Inflammatory macrophage (primary cell): Measurements from ENCODE around the gene ST3GAL4.
A peak's percentile ranks its signal among the peaks of the same experiment; 100 is the strongest.
"Not testable (repeated sequence)": the region's sequence is repeated elsewhere in the genome, so short reads cannot be mapped to it uniquely, and the experiment has no call there.

Experiments
- DNase-seq, 2 donors: peaks; one replicate each; pipeline ENCODE4 v3.0.0-alpha.2; 2020 to 2022

Gene ST3GAL4

GRCh38 chr11:126331286-126331685 lies 24.2 kb upstream of the ST3GAL4 start:
- no peak for DNase-seq

DNA sequence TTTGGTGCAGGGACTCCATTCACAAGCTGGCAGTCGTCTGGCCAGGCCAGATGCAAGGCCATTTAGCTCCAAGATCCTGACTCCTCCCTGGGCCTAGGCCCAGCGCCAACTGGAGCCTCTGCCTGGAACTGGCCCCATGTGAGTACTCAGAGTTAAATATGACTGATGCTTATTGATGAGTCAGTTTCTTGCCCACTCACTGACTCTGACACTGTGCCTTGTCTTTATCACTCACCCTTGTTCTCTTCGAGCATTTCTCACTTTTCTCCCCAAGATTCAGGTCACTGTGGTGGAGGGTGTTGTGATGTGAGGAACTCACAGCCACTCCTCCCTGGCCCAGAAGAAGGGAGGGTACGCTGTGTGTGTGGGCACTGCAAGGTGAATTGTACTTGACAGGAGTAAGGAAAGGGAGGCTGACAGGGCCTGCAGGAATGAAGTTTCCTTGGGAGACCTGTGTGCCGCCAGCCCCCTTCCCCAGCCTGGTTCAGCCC lies 23.2 kb upstream of the ST3GAL4 start:
- peak in 1 of 2 donors; percentile 15 for DNase-seq

DNA sequence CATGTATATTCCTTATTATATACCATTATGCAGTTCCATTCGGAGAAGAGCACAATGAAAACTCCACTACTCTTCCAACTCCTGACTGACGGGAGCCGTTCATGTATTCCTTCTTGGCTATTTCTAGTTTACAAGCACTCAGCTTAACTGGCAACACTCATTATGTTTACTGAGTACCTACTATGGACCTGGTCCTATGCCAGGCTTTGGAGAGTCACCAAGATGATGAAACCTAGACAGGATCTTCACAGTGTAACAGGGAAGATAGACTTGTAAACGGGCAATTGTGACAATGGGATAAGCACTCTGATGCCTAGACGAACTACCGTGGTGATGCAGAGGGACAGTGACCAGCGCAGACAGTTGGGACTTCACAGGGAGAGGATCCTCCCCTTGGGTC lies 22.3 kb upstream of the ST3GAL4 start:
- DNase-seq = no peak

DNA sequence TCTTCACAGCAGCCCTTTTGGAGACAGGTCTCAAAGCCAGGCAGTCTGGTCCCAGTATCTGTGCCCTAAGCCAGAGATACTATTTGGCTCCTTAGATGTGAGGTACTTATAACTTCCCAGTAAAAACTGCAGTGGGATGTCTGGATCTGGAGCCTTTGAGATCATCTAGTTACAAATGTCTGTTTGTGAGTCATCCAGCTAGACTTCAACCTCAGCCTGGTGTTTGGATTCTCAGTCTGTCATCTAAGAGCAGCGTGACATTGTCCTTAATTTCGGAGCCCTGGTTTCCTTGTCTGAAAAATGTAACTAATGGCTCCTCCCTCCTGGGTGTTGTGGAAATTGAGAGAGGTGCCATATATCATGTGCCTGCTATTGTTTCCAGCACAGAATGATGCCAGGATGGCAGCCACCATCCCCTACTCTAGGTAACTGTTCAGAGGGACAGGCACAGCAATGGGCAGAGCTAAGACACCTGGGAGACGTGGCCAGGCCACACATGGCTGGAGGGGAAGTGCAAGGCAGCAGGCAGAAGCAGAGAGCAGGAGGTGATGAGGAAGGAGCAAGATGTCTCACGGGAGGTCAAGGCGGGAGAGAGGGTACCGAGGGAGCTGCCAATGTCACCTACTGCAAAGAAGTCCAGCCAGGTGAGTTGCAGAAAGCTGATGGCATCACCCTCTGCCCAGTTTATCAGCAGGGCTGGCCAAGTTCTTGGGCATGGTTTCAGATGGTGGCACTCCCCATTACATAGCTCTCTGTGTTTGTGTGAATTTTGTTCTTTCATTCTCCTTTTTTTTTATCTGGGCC lies 20.6 kb upstream of the ST3GAL4 start:
- no peak for DNase-seq

GRCh38 chr11:126335463-126335760 lies 20.1 kb upstream of the ST3GAL4 start:
- DNase-seq = no peak

- DNase-seq = no peak
These were observed 19.3 kb upstream of the ST3GAL4 start for GRCh38 chr11:126336138-126336541.

- no peak for DNase-seq
These were observed 18.8 kb upstream of the ST3GAL4 start for GRCh38 chr11:126336671-126337101.

DNA sequence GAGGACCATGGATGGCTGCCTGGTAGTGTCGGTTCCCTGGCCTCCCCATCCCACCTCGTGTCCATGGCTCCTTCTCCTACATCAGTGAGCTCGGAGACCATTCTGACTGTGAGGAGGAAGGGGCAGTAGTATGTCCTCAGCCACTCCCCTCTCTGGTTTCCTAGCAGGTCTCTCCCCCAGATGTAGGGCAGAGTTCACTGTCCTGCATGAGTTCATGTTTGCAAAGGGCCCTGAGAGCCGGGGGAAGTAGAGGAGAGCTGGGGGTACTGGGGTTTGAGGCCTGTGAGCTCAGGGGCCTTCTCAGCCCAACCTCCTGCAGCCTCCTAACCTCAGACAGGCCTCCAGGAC lies 18.4 kb upstream of the ST3GAL4 start:
- no peak for DNase-seq

- peak in 1 of 2 donors; percentile 42 for DNase-seq
These were observed 17.8 kb upstream of the ST3GAL4 start for GRCh38 chr11:126337474-126338241.

DNA sequence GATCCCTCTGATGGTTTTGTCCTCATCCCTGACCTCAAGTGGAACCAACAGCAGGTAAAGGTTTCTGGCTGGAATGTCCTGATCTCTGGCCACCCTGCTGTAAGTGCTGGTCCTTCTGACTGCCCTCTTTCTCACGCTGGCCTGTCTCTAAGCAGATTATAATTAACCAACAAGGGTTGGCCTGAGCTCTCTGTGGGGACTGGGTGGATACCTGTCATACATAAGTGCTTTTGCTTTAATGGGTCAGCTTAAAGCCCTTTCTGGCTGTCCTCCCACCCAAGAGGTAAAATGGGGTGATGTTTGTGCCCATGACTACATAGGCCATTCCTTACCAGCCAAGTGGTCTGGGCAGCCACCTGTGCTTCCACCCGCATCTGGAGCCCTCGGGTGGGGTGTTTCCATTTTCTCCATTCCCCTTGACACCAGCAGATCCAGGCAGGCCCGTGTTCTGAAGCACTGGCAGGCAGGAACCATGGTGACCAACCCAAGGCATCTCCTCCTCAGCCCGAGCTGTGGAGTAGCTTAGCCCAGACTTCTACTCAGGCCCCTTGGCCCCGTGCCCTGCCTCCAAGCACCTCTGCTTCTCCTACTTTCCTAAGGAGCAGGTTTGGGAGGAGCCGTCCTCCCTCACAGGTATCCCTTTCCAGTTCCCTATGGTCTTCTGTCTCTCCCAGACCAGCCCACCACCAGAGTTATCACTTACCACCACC lies 17.0 kb upstream of the ST3GAL4 start:
- no peak for DNase-seq

GRCh38 chr11:126339073-126339862 lies 16.2 kb upstream of the ST3GAL4 start:
- no peak for DNase-seq

GRCh38 chr11:126339863-126340434 lies 15.5 kb upstream of the ST3GAL4 start:
- no peak for DNase-seq

GRCh38 chr11:126340960-126341606 lies 14.4 kb upstream of the ST3GAL4 start:
- DNase-seq = no peak

GRCh38 chr11:126341760-126342161 lies 13.7 kb upstream of the ST3GAL4 start:
- DNase-seq = no peak

DNA sequence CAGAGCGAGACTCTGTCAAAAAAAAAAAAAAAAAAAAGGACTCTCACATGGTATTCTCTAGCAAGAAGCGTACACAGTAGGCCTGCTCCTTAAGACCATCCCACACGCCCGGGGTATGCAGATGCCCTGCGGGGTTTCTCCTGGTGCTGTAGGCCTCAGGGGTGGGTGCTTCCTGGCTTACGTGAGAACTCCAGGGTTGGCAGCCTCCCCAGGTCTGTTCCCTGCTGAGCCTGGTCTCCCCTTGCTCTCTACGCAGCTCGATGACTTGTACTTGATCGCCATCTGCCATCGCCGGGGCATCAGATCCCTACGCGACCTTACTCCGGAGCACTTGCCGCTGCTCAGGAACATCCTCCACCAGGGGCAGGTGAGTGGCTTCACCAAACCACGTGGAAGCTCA lies 12.4 kb upstream of the ST3GAL4 start:
- no peak for DNase-seq

DNA sequence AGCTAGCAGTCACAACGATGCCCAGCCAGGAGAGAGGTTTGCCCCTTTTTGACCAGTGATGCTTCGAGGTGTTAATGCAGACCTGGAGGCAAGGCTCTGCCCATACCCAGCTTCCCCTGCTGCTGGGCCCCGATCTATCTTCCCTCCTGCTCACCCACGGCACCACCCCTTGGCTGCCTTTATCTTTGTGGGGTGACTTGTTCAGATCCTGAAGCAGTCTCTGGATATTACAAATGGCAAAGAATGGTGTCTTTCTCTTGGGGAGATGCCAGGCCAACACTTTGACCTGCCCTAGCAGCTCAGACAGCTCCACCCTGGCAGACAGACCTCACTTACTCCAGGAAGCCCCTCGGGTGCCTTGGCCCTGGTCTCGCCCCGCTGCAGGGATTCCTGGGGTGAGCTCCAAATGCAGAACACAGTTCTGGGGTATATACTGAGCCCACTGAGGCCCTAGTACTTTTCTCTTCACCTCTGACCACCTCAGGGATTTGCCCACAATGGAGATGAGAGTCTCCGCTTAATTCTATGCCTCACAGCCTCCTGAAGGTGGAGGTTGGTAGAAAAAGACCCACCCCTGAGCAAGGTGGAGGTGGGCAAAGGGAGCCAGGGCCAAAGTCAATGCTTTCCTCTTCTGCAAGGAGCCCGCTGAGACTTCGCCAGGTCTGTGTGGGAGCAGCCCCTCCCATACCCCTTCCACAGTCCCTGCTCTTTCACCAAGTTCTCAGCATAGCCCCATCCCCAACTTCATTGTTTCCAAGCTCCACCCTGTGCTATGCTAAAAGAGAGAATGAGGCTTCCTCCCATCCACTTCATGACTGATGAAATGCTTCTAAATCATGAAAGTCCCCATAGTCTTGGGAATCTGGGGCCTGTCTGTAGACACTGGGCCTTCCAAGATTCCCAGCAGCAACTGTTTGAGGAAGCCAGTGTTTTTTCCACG lies 11.1 kb upstream of the ST3GAL4 start:
- no peak for DNase-seq

- DNase-seq = no peak
These were observed 10.2 kb upstream of the ST3GAL4 start for GRCh38 chr11:126345283-126345682.

- peak; percentile 82 for DNase-seq
These were observed 9.5 kb upstream of the ST3GAL4 start for GRCh38 chr11:126345759-126346585.

DNA sequence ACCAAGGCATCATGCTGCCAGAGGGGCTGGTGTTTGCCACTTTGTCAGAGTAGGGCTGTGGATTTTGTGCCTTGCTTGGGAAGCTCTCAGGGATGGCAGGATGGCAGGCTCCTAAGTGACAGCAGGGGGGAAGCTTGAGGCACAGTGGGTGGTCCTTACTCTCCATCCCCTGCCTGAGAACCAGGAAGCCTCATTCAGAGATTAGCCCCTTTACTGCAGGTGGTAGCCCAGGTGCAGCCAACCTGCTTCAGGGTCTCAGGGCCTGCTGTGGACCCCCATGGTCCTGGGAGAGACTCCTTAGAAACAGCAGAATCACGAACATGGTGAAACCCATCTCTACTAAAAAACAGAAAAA lies 8.9 kb upstream of the ST3GAL4 start:
- no peak for DNase-seq

- not testable (repeated sequence) for DNase-seq
These were observed 8.5 kb upstream of the ST3GAL4 start for GRCh38 chr11:126346946-126347345.
